GM18951 (cell line): ENCODE results near the gene FUCA2.

Experiments used
- POLR2A ChIP-seq: IDR thresholded peaks from 4 replicates; pipeline ENCODE4 v1.6.1; 2011; ENCODE audit warnings: mild to moderate bottlenecking; ENCODE audit not compliant: insufficient read length, insufficient read depth; ENCODE audit errors: extremely low read depth
- in situ Hi-C: fragments of 300-500 bp; cut with MboI; formaldehyde crosslinking; loops from one replicate; pipeline ENCODE4 v1.12.0; 2022; ENCODE audit warnings: low sequenced_read_pairs, mixed read lengths, inconsistent platforms; ENCODE audit not compliant: unreplicated experiment

The FUCA2 gene

DNA sequence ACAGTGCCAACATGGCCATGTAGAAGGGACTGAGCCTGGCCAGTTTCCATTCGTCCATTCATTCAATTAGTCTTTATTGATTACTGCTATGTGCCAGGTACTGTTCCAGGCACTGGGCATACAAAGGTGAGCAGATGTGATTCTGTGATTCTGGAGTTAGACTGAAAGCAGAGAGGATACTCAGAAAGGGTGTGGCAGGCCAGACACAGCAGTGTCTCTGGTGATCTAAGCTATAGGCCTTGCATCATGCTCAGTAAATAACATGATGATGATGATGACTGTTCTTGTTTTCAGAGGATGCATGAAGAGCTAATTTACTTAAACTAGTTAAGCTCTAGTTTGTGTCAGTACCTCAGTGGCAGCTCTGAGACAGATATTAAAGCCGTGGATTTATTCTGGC, 31.4 kb upstream of the FUCA2 start:
- in situ Hi-C loops: no loop called here
- no peak for TF ChIP-seq POLR2A

GRCh38 chr6:143540192-143540591, 28.7 kb upstream of the FUCA2 start:
- in situ Hi-C loops: no loop called here
- TF ChIP-seq POLR2A: no peak

DNA sequence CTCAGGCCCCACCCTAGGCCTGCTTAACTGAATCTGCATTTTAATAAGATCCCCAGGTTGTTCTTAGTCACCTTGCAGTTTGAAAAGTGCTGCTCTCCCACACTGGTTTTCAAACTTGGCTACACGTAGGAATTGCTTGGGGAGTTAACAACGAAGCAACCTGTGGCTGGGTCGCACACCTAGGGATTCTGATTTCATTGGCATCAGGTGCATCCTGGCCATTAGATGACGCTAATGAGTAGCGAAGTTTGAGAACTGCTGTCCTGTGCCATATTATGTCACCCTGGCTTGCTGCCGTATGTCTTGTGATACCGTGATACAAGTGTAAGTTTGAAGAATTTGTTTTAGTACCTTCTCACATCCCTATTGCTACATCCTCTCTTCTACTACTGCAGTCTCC, 28.2 kb upstream of the FUCA2 start:
- in situ Hi-C loops: no loop called here
- no peak for TF ChIP-seq POLR2A

GRCh38 chr6:143539106-143539505, 27.6 kb upstream of the FUCA2 start:
- in situ Hi-C loops: no loop called here
- TF ChIP-seq POLR2A: no peak

DNA sequence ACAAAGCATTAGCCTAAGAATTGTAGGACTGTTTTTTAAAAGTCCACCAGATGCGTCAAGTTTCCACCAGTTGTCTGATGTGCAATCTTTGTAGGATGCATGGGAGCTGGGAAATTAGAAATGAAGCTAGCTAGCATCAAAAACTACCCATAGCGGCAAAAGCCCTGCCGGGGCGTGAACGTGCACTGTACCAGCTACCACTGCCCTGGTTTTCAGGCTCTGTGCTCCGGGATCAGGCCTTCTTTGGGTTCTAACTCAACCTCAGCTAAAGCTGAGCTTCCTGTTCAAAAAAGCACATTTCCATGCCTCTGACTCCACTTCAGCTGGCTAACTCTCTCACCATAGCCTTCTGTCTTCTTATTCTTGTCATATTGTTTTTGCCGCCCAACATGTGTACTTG, 26.9 kb upstream of the FUCA2 start:
- TF ChIP-seq POLR2A: no peak
- in situ Hi-C loops: no loop called here

DNA sequence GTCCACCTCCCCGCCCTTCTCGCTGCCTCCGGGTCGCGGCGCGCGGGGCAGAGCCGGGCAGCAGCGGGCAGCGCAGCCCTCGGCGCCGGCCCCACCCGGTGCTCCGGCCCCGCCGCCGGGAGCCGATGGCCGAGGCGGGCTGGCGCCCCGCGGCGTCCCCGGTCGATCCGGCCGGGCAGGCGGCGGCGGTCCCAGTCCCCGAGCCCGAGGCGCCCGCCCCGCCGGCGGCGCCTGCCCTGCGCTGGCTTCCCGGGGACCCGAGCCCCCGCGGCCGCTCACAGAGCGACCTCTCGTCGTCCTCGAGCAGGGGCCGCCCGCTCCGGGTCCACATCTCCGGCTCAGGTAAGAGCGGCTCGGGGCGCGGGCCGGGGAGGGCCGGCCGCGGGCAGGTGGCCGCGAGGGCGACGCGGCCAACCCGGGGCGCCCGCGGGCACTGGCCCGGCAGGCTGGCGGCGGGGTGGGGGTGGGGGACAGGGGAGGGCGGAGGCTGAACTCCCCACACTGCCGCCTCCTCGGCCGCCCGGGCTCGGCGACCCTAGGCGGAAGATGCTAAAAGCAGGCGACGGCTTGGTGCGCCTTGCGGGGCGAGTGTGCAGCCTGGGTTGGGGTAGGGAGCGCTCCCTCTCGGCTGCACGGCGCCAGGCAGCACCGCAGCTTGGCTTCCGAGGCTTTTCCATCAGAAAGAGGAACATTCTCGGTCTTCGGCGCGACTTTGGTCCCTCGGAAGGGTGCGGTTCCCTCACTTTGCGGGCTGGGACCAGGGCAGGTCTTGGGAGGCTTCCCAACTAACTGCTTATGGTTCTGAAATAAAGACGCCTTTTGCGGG, 25.6 kb upstream of the FUCA2 start:
- in situ Hi-C loops: no loop called here
- no peak for TF ChIP-seq POLR2A

DNA sequence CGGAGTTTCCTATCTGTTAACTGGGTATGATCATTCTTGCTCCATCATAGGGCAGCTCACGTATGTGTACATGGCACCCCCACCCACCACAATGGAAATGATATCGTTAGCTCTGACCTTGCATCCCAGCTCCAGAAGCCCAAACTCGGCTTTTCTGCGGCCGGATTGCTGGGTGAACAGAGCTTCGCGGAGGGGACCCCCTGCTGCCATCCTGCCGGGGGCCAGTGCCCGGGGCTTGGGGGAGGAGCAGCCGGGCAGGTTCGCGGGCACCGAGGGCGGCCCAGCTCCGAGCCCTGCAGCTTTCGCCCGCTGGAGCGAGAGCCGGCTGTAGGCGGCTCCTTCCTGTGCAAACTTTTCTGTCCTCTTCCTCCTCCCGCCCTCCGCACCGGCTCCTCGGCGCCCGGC, 24.9 kb upstream of the FUCA2 start:
- TF ChIP-seq POLR2A: no peak
- in situ Hi-C loops: no loop called here

DNA sequence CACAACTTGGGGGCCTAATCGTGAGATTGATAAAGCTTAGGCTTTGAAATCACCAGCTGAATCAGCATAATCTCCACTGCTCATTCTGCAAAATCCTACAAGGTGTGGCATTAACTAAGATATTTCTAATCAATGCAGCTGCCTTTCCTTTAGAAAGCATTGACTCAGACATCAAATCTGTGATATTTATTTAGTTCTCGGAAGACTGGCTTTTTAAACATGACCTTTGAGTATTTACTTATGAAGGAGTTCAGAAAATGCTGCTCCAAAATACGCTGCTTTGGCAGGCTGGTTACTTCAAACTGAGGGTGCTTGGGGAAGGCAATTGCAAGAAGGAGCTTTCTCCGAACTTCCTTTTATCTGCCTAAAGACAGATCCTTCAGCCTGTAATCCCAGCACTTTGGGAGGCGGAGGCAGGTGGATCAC, 23.7 kb upstream of the FUCA2 start:
- in situ Hi-C loops: no loop called here
- no peak for TF ChIP-seq POLR2A

GRCh38 chr6:143531720-143532499, 20.4 kb upstream of the FUCA2 start:
- TF ChIP-seq POLR2A: no peak
- in situ Hi-C loops: no loop called here

DNA sequence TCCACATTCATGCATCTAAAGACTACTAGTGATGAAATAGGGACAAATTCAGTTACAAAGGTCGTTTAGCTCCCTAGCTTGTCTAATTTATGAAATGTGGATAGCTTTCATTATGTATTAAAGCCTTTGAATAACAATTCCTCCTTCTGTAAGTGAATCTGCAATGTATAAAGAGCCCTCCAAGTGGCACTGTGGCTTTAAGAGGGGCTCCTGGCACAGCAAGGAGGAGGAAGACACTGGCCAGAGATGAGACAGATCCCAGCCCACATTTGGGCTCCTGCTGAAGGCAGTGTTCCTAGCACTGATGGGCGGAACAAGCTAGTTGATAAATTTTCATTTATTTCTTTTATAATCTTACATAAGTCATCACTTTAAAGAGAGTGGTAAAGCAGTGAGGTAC, 17.6 kb upstream of the FUCA2 start:
- in situ Hi-C loops: no loop called here
- TF ChIP-seq POLR2A: no peak

GRCh38 chr6:143528164-143528811, 16.8 kb upstream of the FUCA2 start:
- in situ Hi-C loops: no loop called here

DNA sequence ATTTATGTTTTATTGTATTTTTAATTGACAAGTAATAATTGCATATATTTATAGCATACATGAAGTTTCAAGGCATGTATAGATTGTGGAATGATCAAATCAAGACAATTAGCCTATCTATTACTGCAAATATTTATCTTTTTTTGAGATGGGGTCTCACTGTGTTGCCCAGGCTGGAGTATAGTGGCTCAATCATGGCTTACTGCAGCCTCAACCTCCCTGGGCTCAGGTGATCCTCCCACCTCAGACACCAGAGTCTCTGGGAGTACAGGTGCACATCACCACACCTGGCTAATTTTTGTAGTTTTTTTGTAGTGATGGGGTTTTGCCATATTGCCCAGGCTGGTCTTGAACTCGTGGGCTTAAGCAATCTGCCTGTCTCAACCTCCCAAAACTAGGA, 16.2 kb upstream of the FUCA2 start:
- in situ Hi-C loops: no loop called here
- no peak for TF ChIP-seq POLR2A

More at GRCh38 chr6:143528164-143528811, 16.8 kb upstream of the FUCA2 start:
- TF ChIP-seq POLR2A: no peak

- TF ChIP-seq POLR2A: no peak
Measured at GRCh38 chr6:143525356-143525755, 13.8 kb upstream of the FUCA2 start.

More at GRCh38 chr6:143525356-143525755, 13.8 kb upstream of the FUCA2 start:
- in situ Hi-C loops: no loop called here
